Measurements from ENCODE around the gene SCYL1. TPM values are rescaled to one million over a fixed set of nuclear protein-coding genes. Genes with fewer than 3 reads are reported as not detected.

The SCYL1 gene
- total RNA-seq, 4 donors from 2014 or later: 40.6 to 63.3 (median 52.6) TPM

DNA sequence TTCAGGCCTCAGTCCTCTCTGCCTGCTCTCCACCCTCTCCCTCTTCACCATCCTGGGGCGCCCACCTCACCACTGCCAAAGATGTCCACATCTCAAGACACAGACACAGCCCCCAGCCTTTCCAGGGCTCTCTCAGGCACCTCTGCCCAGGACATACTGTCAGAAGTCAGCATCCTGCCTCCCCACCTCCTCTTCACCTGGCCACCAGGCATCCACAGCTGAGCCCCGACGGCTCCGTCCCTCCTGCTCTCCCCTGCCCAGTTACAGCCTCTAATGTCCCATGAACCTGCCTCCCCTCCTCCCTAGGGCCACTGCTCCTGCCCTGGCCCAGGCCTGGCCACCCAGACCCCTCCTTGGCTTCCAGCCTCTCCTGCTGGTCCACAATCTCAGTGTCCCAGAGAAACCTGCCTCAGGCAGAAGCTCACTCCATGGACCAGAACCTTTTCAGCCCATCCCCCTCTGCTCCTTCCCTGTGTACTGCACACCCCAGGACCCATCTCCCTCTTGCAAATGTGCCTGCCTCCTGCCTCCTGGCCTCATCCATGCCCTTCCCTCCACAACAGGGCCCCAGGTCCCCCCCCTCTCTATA is 30.1 kb downstream of the SCYL1 start:
- H3K27ac ChIP-seq: peak overlapping the region; percentile 16 to 95 (median 92)
- no peaks in the 10 kb centered on the region for H3K27me3 ChIP-seq
- H3K9me3 ChIP-seq: no peaks in the 10 kb centered on the region
- intact Hi-C loops (cut with DNase I): no loop called here
- H3K4me1 ChIP-seq: peaks cover 46 to 91% (median 60%) of the 10 kb centered on the region in 3 donors
- DNase-seq: no peak
- H3K4me3 ChIP-seq: no peak overlapping the region
- 88 to 90% methylated on average over 4 of the region's 4 CpGs for WGBS, 2 donors
- no peak for TF ChIP-seq POLR2A (IDR thresholded peaks at IDR 0.05)
- no peak for TF ChIP-seq CTCF (IDR thresholded peaks at IDR 0.05)
- peaks cover 0 to 32% (median 0%) of the 10 kb centered on the region in 3 donors for H3K36me3 ChIP-seq

- no peak for DNase-seq
- H3K27ac ChIP-seq: peak overlapping the region; percentile 16 to 95 (median 92)
- intact Hi-C loops (cut with DNase I): no loop called here
- peaks cover 54 to 99% (median 69%) of the 10 kb centered on the region in 3 donors for H3K4me1 ChIP-seq
- no peaks in the 10 kb centered on the region for H3K9me3 ChIP-seq
- WGBS, 2 donors: 67% methylated on average over 1 of the region's 6 CpGs; no CpG with 5 or more reads in 1 of the 2 donors
- H3K36me3 ChIP-seq: peaks cover 0 to 31% (median 0%) of the 10 kb centered on the region in 3 donors
- H3K27me3 ChIP-seq: no peaks in the 10 kb centered on the region
- H3K4me3 ChIP-seq: peak overlapping the region in 1 of 4 donors; percentile 10
- TF ChIP-seq POLR2A (IDR thresholded peaks at IDR 0.05) (no peak), CTCF (IDR thresholded peaks at IDR 0.05) (no peak)
These were observed 30.9 kb downstream of the SCYL1 start for GRCh38 chr11:65555693-65556231.

- Histone ChIP-seq H3K9me3 (no peaks in the 10 kb centered on the region), H3K27me3 (no peaks in the 10 kb centered on the region), H3K4me3 (peak overlapping the region; percentile 46 to 83 (median 63)), H3K4me1 (peaks cover 58 to 95% (median 65%) of the 10 kb centered on the region in 3 donors), H3K36me3 (peaks cover 0 to 22% (median 0%) of the 10 kb centered on the region in 3 donors), H3K27ac (peak overlapping the region; percentile 78 to 95 (median 92))
- TF ChIP-seq POLR2A (IDR thresholded peaks at IDR 0.05) (no peak), CTCF (IDR thresholded peaks at IDR 0.05) (no peak)
- 75% methylated on average over 10 to 12 of the region's 12 CpGs for WGBS, 2 donors
- intact Hi-C loops (cut with DNase I): no loop called here
- no peak for DNase-seq
These were observed 31.8 kb downstream of the SCYL1 start for GRCh38 chr11:65556470-65557279.

- DNase-seq: no peak
- intact Hi-C loops (cut with DNase I): no loop called here
- Histone ChIP-seq H3K27ac (peak overlapping the region; percentile 78 to 95 (median 92)), H3K4me3 (peak overlapping the region; percentile 46 to 83 (median 63)), H3K4me1 (peaks cover 58 to 87% (median 62%) of the 10 kb centered on the region in 3 donors), H3K27me3 (no peaks in the 10 kb centered on the region), H3K36me3 (peaks cover 0 to 18% (median 0%) of the 10 kb centered on the region in 3 donors), H3K9me3 (no peaks in the 10 kb centered on the region)
- TF ChIP-seq CTCF (IDR thresholded peaks at IDR 0.05) (no peak), POLR2A (IDR thresholded peaks at IDR 0.05) (no peak)
- 8 to 26% methylated on average over 3 to 7 of the region's 47 CpGs for WGBS, 2 donors
These were observed 32.6 kb downstream of the SCYL1 start for GRCh38 chr11:65557280-65558001.
